PC-3 (cell line): ENCODE results near the gene ADAM15. TPM values are rescaled to one million over a fixed set of nuclear protein-coding genes. Genes with fewer than 3 reads are reported as not detected.

Experiments
- ATAC-seq: fragments of 200-7000 bp; cut with Tn5 transposase; 2 replicates; pipeline ENCODE4 v1.9.1; 2020; ENCODE audit warnings: mild to moderate bottlenecking, moderate library complexity
- BruUV-seq: library from RNA; stranded (reverse); fragments of 400-500 nt; replicated peaks from 2 replicates; lab custom pipeline; 2021; lab: Mats Ljungman, UMichigan
- CTCF ChIA-PET: fragments of 300-600 bp; sonication (Branson Sonifier 250); formaldehyde crosslinking; loops from one replicate; lab custom pipeline; 2022; ENCODE audit warnings: antibody characterized with exemption; lab: Charles Lee
- POLR2A ChIA-PET: fragments of 300-600 bp; sonication (Branson Sonifier 250); formaldehyde crosslinking; loops from one replicate; lab custom pipeline; 2022; ENCODE audit warnings: antibody characterized with exemption; ENCODE audit not compliant: unreplicated experiment; lab: Charles Lee
- DNase-seq: peaks from one replicate; pipeline ENCODE4 v3.0.0-alpha.2; 2015
- H2AFZ ChIP-seq: fragments of 300-600 bp; sonication (generic); 2 replicates; pipeline ENCODE4 v1.6.0; 2016; ENCODE audit warnings: antibody characterized with exemption, low read length
- H3F3A ChIP-seq: fragments of 300-600 bp; sonication (generic); one replicate; pipeline ENCODE4 v1.6.0; 2017; ENCODE audit warnings: antibody characterized with exemption, low read length, control low read depth, mild to moderate bottlenecking; ENCODE audit not compliant: unreplicated experiment
- H3K27ac ChIP-seq: fragments of 300-600 bp; sonication (generic); 2 replicates; pipeline ENCODE4 v1.5.1; 2016; ENCODE audit warnings: mild to moderate bottlenecking, low read length
- H3K27me3 ChIP-seq: fragments of 300-600 bp; sonication (generic); 2 replicates; pipeline ENCODE4 v1.6.1; 2016; ENCODE audit warnings: low read length, mixed read lengths
- H3K36me3 ChIP-seq: fragments of 300-600 bp; sonication (generic); 2 replicates; pipeline ENCODE4 v1.6.1; 2016; ENCODE audit warnings: low read depth, mixed run types, low read length, mixed read lengths
- H3K4me1 ChIP-seq: fragments of 300-600 bp; sonication (generic); 2 replicates; pipeline ENCODE4 v1.5.1; 2016; ENCODE audit warnings: low read length; ENCODE audit not compliant: insufficient read depth
- H3K4me2 ChIP-seq: fragments of 300-600 bp; sonication (generic); 2 replicates; pipeline ENCODE4 v1.6.0; 2016; ENCODE audit warnings: low read length
- H3K4me3 ChIP-seq: fragments of 300-600 bp; sonication (generic); 2 replicates; pipeline ENCODE4 v1.5.1; 2016; ENCODE audit warnings: mild to moderate bottlenecking, low read length, mixed read lengths
- H3K79me2 ChIP-seq: fragments of 300-600 bp; sonication (generic); 2 replicates; pipeline ENCODE4 v1.6.1; 2017; ENCODE audit warnings: low read length, mixed read lengths
- H3K9ac ChIP-seq: fragments of 300-600 bp; sonication (generic); 2 replicates; pipeline ENCODE4 v1.6.0; 2016; ENCODE audit warnings: mild to moderate bottlenecking, low read length
- H3K9me2 ChIP-seq: fragments of 300-600 bp; sonication (generic); replicated peaks from 2 replicates; pipeline ENCODE4 v1.6.1; 2016; ENCODE audit warnings: mixed run types, low read length, mixed read lengths
- H3K9me3 ChIP-seq: fragments of 300-600 bp; sonication (generic); 2 replicates; pipeline ENCODE4 v1.6.1; 2016; ENCODE audit warnings: low read length, mixed read lengths
- H4K20me1 ChIP-seq: fragments of 300-600 bp; sonication (generic); 2 replicates; pipeline ENCODE4 v1.6.1; 2016; ENCODE audit warnings: low read length, mixed read lengths
- CTCF ChIP-seq: fragments of 300-600 bp; sonication (generic); conservative IDR thresholded peaks from 2 replicates; pipeline ENCODE4 v1.5.1; 2017; ENCODE audit warnings: antibody characterized with exemption, low read depth, mild to moderate bottlenecking, low read length
- EZH2 ChIP-seq: fragments of 300-600 bp; sonication (generic); IDR thresholded peaks from one replicate; pipeline ENCODE4 v1.6.1; 2017; ENCODE audit warnings: antibody characterized with exemption, mild to moderate bottlenecking, low read length; ENCODE audit not compliant: unreplicated experiment
- EZH2phosphoT487 ChIP-seq: fragments of 300-600 bp; sonication (generic); IDR thresholded peaks from 2 replicates; pipeline ENCODE4 v1.6.1; 2018; ENCODE audit warnings: mild to moderate bottlenecking, antibody characterized with exemption, low read length, borderline replicate concordance
- intact Hi-C: fragments of 100-400 bp; cut with micrococcal nuclease; formaldehyde crosslinking; loops from 2 replicates; pipeline ENCODE4 v1.9.0; 2023
- total RNA-seq: library from RNA; depleted of rRNA; stranded (reverse); fragments of >200 nt; gene quantifications from 2 replicates; pipeline ENCODE4 v1.2.3, GENCODE V29; 2014

Gene ADAM15
- total RNA-seq, 1 experiment from 2014 or later, result 334 TPM

DNA sequence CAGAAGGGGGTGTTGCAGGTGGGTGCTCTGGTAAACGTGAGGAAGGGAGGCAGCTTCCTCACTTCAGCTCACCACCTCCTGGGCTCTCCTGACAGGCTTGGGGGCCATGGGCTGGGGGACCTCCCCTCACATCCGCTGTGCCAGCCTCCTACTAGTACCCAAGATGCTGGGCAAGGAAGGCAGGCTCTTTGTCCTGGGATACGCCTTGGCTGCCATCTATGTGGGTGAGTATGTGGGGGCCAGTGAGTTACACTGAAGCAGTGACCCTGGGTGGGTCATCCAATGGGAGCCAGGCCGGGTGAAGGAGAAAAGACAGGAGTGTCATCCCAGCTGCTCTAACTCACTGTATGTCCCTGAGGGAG, 11.8 kb upstream of the ADAM15 start:
- BruUV-seq, result no TSS peak
- no peak overlapping the region for H3K4me3 ChIP-seq
- intact Hi-C loops, result no loop called here
- H3F3A ChIP-seq, result no peaks in the 10 kb centered on the region
- DNase-seq (no peak), ATAC-seq (no peak)
- CTCF ChIA-PET, result interaction anchor here (0.6 to 1.6 kb wide), 5 partner anchors 12 to 957 kb away, joined by 3 to 9 read pairs (median 4); partner anchors contain the start of gene ADAM15
- H4K20me1 ChIP-seq, result no peaks in the 10 kb centered on the region
- no peaks in the 10 kb centered on the region for H3K79me2 ChIP-seq
- H3K9me2 ChIP-seq, result no peaks in the 10 kb centered on the region
- no peak overlapping the region; the same call in 1 of the 2 replicates for H2AFZ ChIP-seq
- H3K27ac ChIP-seq, result peak overlapping the region; percentile 44
- no peaks in the 10 kb centered on the region for H3K36me3 ChIP-seq
- H3K9ac ChIP-seq, result no peak overlapping the region
- no peaks in the 10 kb centered on the region for H3K9me3 ChIP-seq
- TF ChIP-seq CTCF, result no peak
- no peak for TF ChIP-seq EZH2
- TF ChIP-seq EZH2phosphoT487, result no peak
- H3K4me2 ChIP-seq, result peak overlapping the region; percentile 32
- H3K4me1 ChIP-seq, result peaks cover 18% of the 10 kb centered on the region
- POLR2A ChIA-PET, result interaction anchor here (0.5 kb wide), 1 partner anchor 945 kb away, joined by 30 read pairs; no protein-coding TSS in a partner anchor
- no peaks in the 10 kb centered on the region for H3K27me3 ChIP-seq

GRCh38 chr1:155040358-155041093, 10.6 kb upstream of the ADAM15 start:
- ChIA-PET CTCF (no interaction called here), POLR2A (no interaction called here)
- Histone ChIP-seq H3K36me3 (no peaks in the 10 kb centered on the region), H3K4me1 (peaks cover 29% of the 10 kb centered on the region), H3K9me3 (no peaks in the 10 kb centered on the region), H3F3A (no peaks in the 10 kb centered on the region), H2AFZ (no peak overlapping the region), H3K9ac (no peak overlapping the region), H3K4me2 (no peak overlapping the region), H3K27ac (no peak overlapping the region), H3K27me3 (no peaks in the 10 kb centered on the region), H3K79me2 (no peaks in the 10 kb centered on the region), H3K4me3 (no peak overlapping the region), H4K20me1 (no peaks in the 10 kb centered on the region), H3K9me2 (no peaks in the 10 kb centered on the region)
- no TSS peak for BruUV-seq
- ATAC-seq (no peak), DNase-seq (no peak)
- intact Hi-C loops, result no loop called here
- TF ChIP-seq CTCF, result no peak
- no peak for TF ChIP-seq EZH2phosphoT487

DNA sequence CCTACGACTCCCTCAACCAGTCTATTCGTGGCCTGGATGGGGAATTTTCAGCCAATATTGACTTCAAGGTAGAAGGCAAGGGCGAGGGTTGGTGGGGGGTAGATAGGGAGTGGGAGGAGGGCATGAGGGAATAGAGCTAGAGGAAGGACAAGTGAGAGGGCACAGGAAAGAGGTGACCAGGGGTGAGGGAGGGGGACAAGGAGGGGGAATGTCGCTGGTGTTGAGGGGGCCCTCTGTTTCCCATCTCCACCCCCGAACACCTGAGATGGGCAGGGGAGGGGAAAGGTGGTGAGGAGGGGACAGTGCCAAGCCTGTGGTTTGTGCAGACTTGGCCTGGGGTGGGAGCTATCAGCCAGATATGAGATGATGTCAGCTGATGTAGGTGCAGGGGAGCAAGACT, 8.3 kb upstream of the ADAM15 start:
- ChIA-PET POLR2A (no interaction called here), CTCF (interaction anchor here (0.7 kb wide), 1 partner anchor 42 kb away, joined by 14 read pairs; no protein-coding TSS in a partner anchor)
- no peak overlapping the region for H3K9ac ChIP-seq
- H3F3A ChIP-seq, result no peaks in the 10 kb centered on the region
- no peaks in the 10 kb centered on the region for H3K27me3 ChIP-seq
- no peak for ATAC-seq
- no peaks in the 10 kb centered on the region for H3K9me2 ChIP-seq
- no peaks in the 10 kb centered on the region for H4K20me1 ChIP-seq
- H3K4me2 ChIP-seq, result no peak overlapping the region
- H3K4me3 ChIP-seq, result no peak overlapping the region
- H3K27ac ChIP-seq, result no peak overlapping the region
- H3K4me1 ChIP-seq, result peaks cover 33% of the 10 kb centered on the region
- DNase-seq, result no peak
- H3K79me2 ChIP-seq, result no peaks in the 10 kb centered on the region
- intact Hi-C loops, result no loop called here
- H3K36me3 ChIP-seq, result no peaks in the 10 kb centered on the region
- no peaks in the 10 kb centered on the region for H3K9me3 ChIP-seq
- TF ChIP-seq EZH2phosphoT487 (no peak), EZH2 (no peak), CTCF (no peak)
- H2AFZ ChIP-seq, result no peak overlapping the region
- no TSS peak for BruUV-seq
